NCI-H2196 (cell line): Measurements from ENCODE around the gene PGAP2.
A peak's percentile ranks its signal among the peaks of the same experiment; 100 is the strongest.

ENCODE experiments used
- DNase-seq: peaks from one replicate; lab custom pipeline; 2025; ENCODE audit not compliant: unreplicated experiment; lab: John Stamatoyannopoulos, UW

Gene PGAP2

GRCh38 chr11:3831378-3832239, 23.2 kb downstream of the PGAP2 start:
- DNase-seq: no peak

- no peak for DNase-seq
These were observed 24.5 kb downstream of the PGAP2 start for GRCh38 chr11:3832816-3833215.

- no peak for DNase-seq
These were observed 25.1 kb downstream of the PGAP2 start for GRCh38 chr11:3833449-3833848.

- no peak for DNase-seq
These were observed 25.9 kb downstream of the PGAP2 start for GRCh38 chr11:3834349-3834663.

GRCh38 chr11:3834664-3835461, 26.5 kb downstream of the PGAP2 start:
- no peak for DNase-seq

GRCh38 chr11:3835751-3836150, 27.4 kb downstream of the PGAP2 start:
- no peak for DNase-seq

GRCh38 chr11:3836903-3837302, 28.5 kb downstream of the PGAP2 start:
- DNase-seq: no peak

GRCh38 chr11:3837793-3838192, 29.4 kb downstream of the PGAP2 start:
- no peak for DNase-seq

GRCh38 chr11:3838504-3838903, 30.1 kb downstream of the PGAP2 start:
- no peak for DNase-seq

GRCh38 chr11:3840004-3840869, 31.9 kb downstream of the PGAP2 start:
- DNase-seq: no peak

GRCh38 chr11:3840870-3841425, 32.6 kb downstream of the PGAP2 start, which contains the start of gene RHOG:
Gene RHOG, minus strand, starts transcription at chr11:3840959. Its CDS starts 12,821 bp downstream, at chr11:3828138.
- peak; percentile 48 for DNase-seq

GRCh38 chr11:3841426-3842350, 33.3 kb downstream of the PGAP2 start:
- DNase-seq: peak; percentile 85

GRCh38 chr11:3843326-3843725, 35.0 kb downstream of the PGAP2 start:
- no peak for DNase-seq

- no peak for DNase-seq
These were observed 36.9 kb downstream of the PGAP2 start for GRCh38 chr11:3845246-3845645.

- no peak for DNase-seq
These were observed 37.3 kb downstream of the PGAP2 start for GRCh38 chr11:3845670-3846069.

- peak; percentile 54 for DNase-seq
These were observed 41.0 kb downstream of the PGAP2 start for GRCh38 chr11:3849297-3849874.

GRCh38 chr11:3853545-3853842, 45.1 kb downstream of the PGAP2 start:
- DNase-seq: no peak

GRCh38 chr11:3853899-3854659, 45.7 kb downstream of the PGAP2 start:
- DNase-seq: no peak

GRCh38 chr11:3854660-3854976, 46.3 kb downstream of the PGAP2 start:
- DNase-seq: no peak
